ENCODE data around the gene UBL7.

The UBL7 gene

DNA sequence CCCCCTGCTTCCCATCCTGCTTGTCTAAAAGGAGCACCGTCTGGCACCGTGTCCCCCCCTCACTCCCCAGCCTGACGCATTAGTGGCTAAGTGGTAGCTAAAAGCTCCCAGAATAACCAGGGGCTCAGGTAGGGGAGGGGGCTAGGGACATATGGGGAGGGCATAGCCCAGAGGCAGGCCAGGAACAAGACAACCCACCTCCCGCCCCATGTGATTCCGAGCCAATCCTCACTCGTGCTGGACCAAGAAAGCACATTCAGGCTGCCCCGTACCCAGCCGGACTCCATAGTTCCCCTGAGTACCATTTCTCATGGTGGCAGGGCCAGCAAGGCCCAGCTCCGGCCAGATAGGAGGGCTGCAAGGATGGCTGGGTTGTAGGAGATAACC is 38.7 kb downstream of the UBL7 start:
- DNase-seq, result no peak

DNA sequence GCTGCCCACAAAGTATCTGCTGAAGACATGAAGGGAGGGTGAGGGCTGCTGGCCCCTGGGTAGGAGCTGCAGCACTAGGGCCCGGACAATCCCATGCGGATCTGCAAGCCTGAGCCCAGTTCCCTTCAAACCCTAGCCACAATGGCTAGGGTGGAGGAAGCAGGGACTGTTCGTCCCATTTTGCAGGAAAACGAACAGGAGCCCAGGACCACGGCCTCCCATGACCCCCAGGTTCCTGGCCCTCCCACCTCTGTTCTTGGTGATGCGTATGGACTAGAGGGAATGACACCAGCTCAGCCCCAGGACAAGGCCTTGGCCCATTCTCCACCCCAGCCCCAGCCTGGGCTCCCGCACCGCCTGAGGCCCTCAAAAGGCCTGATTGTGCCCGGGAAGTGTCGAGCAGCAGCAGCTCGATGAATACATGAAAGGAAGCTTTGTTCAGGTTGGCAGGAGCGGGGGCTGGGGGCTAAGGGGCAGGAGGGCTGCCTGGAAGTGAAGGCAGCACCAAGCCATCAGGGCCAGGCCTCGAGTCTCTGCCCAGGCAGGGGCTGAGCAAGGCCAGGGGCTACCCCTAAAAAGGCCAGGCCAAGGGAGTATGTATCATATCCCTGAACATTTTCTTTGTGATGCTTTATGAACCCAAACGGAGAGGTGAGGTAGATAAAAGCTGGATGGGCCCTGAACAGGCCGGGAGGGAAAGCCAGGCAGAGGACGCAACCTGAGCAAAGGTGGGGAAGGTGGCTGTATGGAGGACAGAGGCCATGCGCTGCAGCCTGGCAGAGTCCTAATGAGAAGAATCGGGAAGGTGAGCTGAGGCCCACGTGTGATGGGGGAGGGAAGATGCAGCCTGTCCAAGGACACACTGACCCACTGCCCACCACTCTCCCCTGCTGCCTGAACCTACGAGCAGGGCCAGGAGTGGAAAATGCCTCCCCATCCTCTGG is 39.4 kb downstream of the UBL7 start:
- DNase-seq, result no peak

DNA sequence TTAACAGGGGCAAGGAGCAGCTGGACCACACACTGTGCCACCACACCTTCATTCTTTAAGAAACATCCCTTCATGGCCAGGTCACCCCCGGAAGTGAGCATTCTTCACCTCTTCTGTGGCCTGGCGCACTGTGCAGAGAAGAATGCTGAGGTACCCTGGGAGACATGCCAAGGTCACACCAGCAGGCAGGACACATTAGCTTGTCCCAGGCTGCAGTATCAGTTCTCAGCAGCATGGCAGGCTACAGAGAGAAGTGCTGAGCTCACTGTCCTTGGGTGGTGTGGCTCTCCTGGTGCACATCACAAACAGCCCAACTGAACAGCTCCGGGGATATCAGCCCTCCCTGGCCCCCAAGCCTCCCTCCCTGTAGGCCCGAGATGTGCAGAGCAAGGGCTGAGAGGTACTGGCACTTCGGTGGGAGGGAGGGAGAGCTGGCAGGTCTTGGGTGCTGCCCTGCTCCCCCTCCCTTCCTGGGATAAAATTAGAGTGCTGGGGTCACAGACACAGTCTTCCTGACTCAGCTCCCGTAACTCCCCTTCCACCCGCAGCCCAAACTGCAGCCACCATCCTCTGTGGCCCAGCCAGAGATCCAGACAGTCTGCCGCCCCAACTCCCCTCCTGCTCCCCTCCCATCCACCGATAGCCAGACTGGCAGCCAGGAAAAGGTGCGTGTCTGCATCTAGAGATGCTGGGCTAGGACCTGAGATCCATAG is 40.6 kb downstream of the UBL7 start:
- DNase-seq, result no peak

DNA sequence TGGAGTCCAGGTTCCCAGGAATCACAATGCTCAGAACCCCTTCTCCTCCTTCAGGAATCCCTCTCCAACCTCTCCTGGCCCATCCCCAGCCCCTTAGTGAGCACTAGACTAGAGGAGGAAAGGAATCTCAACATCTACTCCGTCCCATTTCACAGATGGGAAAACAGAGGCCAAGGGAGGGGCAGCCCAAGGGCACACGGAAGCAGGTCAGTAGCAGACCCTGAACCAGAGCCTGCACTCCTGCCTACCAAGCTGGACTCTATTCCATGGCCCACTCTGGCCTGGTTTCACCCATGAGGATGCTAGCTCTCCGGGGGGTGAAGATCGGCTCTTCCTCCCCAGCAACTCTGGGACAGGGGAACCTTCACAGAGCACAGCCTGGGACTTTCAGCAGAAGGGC is 41.5 kb downstream of the UBL7 start:
- no peak for DNase-seq

DNA sequence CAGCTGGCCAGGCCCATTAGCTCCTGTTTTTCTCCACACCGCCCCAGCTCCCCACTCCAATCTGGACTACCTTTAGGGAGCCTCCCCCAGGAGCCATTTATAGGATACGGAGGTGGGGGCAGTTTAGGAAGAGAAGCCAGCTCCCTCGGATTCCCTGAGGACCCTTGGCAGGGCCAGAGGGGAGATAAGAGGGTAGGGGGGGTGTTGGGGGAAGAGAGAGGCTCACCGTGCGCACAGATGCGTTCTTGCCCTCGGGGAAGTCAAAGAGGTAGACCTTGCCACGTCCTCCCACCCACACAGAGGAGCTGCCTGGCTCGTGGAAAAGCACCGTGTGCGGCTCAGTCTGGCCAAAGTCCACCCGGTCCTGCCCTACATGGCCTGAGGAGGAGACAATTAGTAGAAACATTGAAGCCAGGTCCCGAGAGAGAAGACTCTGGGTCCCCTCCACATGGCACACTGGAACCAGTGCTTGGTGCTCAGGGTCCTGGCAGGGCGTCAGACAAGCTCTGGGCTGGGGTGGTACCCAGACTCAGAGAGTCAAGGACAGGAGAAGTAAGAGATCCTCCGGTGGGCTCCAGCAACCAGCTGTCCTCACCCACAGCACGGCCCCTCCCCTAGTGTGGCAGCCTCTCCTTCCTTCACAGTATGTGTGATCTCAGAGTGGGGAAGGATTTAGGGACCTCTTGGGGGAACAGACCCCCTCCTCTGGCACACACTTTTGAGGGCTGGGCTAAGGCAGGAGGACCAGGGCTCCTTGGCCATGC is 42.2 kb downstream of the UBL7 start:
- no peak for DNase-seq

DNA sequence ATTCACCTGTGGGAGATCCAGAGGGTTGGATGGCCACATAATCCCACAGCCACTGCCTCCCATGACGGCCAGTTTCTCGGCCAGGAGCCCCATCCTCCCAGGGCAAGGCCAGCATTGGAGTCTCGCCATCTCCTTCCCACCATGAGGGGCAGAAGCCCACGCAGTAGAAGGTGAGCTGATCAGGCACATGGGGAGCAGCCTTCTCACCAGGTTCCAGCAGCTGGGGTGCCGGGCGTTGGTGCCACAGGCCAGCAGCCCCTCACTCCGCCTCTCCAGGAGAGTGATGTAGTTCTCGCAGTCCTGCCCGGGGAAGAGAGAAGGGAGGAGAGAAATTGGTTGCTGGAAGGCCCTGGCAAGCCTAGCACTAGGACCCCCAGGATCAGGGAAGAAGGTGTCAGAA is 43.3 kb downstream of the UBL7 start:
- no peak for DNase-seq

DNA sequence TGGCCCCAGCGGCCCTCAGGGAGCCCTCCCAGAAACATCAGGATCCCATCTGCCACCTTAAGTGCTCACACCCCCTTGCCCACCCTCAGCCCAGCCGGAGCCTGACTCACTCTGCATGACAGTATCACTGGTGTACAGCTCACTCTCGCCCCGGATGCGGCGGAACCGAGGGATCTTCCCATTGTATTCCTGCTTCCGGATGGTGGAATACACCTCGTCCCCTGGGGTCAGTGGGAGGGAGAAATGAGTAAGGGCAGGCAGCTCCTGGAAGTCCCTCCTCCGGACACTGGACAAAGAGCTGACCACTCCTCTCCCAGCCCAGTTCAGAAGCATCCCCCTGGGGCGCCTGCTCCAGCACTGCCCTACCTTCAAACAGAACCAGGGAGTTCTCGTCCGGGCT is 43.7 kb downstream of the UBL7 start:
- DNase-seq, result no peak

DNA sequence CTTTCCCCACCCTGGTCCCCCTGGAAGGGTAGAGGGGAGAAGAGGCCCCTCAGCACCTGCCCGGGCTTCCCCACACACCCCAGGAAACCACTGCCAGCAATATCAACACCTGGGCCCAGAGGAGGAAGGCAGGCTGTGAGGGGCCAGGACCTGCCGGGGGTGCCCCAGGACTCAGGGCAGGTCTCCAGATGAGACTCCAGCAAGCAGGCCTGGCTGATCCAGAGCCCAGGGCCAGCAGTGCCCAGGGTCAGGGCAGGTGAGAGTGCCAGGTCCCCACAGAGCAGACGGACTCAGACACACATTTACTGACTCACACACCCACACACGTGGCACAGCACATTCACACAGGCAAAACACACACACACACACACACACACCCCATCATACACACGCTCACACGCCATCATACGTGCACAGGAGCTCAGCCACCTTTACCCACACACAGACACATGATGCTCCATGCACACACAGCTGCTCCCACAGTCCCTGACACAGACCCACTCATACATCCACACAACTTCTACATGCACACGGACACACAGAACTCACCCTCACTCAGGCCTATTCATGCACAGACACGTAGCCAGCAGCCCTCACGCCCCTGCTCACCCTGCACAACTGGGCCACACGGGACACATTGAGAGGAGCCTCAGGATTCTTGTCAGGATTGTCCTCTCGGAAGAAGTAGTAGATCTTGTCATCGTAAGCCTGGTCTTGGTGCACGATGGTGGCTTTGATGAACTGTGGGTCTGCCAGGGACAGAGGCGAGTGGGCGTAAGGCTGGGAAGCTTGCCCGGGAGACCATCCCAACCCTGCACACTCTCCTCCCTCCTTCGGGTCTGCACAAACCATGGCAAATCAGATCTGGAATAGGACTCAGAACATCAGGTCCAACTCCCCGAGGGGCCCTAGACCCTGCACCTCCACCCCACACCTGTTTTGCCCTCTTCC is 44.7 kb downstream of the UBL7 start:
- no peak for DNase-seq

DNA sequence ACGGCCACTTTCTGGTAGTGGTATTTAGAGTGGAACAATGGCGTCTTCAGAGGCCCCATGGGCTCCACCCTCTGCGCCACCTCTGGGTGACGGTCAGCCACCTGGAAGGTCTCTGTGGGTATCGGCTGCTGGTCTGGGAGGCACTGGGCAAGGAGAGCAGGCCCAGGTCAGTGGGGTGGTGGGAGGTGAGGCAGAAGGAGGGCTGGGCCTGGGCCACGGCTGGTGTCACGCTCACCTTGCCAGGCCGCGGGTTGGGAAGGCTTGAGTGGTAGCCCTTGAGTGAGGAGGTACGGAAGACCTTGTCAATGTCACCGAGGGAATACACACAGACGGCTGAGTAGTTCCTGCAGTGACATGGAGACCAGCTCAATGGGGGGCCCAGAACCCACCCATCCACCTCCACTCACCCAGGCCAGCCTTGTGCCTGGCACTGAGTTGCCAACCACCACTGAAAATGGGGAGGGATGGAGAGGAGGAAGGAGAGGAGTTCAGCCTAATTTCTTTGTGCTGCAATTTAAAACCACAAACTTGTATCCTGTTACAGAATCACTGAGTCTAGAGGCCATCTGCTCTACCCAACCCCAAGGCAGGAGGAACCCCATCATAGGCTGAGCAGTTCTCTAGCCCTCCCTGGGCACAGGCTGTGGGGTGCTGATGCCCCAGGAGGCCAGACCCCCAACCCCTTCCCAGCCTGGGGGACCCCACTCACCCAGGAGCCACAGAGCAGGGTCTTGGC is 46.2 kb downstream of the UBL7 start:
- no peak for DNase-seq

DNA sequence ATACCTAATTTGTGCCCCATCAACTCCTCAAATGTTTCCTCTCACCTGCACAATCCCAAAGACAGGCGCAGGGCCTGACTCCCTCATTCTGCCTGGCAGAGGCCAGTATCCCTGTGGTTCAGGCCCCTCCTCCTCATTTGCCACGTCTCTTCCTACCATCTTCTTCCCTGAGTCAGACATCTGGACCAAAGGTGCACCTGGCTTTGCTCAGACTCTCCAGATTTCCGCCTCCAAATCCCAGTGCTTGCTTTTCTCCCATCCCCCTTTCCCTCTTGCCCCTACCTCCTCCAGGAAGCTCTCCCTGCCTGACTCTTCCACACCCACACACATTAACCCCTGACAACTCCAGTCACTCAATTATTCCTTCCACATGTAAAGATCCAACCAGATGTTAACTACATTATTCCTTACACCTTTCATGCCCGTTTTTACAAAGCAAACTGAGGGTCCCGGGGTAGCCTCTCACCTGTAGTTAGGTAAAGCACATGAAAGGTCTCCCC is 46.8 kb downstream of the UBL7 start:
- DNase-seq, result no peak

DNA sequence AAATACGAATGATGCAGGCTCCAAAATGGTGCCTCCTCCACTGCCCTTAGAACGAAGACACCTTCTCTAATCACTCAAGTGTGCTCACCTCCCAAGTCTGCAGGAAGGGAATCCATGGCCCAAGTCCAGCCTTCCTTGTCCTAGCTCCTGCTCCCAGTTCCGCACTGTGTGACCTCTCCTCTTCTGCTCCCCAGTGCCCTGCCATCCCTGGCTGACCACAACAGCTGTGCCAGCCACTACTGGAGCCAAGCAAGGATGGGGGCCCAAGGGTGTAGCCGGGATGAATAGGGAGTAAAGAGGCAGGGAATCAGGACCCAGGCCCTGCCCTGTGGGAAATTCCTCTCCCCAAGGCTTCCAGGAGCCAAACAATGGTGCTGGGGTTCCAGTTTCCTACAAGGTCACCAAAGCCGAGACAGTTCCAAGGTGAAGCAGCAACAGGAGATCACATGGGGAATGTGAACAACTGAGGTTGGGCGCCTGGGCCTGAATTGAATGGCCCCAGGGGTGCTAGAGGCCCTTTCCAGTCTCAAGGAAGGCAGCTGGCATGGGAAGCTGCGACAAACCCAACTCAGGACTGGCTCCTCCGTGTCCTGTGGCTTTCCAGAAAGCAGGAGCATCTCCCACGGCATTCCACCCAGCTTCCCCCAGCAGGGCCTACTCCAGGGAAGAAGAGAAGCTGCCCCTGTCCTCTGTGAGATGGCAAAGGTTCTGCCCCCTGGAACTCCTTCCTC is 47.4 kb downstream of the UBL7 start:
- DNase-seq, result no peak

DNA sequence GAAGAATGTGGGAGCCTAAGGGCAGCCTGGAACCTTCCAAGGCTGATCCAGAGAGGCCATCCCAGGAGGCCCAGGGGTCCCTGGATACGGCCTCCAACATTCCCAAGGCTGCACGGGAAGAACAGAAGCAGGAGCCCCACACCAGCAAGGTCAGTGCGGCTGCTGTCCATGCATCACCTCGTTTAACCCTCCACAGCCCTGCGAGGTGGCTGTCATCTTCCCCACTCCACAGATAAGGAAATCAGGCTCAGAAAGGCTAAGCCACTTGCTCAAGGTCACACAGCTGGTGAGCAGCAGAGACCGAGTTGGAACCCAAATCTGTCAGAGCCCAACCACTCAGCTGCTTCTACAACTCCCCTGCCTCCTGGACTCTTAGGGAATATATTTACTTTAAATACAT is 48.8 kb downstream of the UBL7 start:
- no peak for DNase-seq

DNA sequence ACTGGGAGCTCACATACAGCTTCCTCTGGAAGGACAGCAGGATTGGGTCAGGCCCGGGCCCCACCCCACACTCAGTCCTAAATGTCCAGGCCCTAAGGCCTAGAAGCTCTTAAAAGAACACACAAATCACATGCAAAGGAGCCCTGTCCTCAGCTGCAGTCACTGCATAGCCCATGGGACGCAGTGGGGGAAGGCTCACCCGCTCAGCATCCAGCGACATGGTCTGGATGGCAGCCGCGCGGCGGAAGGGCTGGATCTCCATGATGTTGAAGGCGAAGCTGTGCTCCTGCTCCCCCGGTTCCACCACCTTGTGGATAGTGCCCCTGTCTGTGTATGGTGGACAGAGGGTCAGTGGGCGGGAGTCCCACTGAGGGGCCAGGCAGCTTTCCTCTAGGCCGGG is 49.3 kb downstream of the UBL7 start:
- DNase-seq, result no peak

DNA sequence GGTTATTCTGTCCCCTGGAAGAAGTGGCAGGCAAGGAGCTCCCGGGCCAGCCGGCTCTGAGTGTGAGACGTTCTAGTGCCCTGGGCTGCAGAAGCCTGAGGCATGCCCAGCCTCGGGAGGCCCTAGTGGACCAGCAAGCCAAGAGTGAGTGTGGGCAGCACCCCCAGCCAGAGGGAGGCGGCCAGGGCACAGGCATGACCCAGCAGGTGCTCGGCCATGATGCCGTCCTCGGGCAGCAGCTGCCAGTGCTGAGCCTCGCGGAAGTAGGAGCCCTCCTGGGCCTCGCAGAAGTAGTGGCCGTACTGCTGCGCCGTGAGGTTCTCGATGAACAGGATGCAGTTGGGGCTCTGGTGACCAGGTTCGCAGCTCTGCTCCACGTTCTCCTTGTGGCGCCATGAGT is 50.5 kb downstream of the UBL7 start:
- no peak for DNase-seq

DNA sequence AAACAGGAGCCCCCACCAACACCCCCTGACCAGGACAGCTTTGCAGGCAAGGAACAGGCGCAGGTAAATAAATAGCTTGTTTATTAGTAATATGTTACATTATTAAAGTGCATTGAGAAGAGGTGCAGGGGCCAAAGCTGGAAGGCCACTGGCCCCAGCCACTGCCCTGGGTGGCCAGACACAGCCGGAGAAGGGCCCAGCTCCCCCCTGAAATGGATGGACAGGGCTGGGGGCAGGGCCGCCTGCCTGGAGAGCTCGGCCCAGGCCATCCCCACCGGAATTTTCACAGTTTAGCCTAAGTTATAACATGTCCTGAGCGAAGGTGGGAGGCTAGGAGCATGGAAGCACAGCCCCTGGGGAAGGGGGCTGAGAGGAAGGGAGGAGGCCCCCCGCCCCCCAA is 51.7 kb downstream of the UBL7 start:
- no peak for DNase-seq

DNA sequence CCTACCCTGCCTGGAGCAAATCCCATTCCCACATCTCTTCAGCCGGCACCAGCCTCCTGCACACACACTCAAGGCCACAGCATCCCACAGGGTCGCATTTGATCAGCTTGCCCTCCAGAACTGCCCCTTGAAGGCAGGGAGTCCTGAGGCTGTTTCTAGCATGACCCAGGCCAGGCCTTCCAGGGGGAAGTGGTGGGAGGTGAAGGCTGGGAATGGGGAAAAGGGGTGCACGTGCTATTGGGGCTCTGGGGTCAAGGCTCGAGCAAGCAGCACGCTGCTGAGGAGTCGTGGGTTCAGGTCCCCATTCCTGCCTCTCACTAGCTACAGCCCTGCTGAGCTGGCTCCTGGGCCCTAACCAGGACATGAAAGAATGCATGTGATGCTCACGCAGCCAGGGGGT is 52.1 kb downstream of the UBL7 start:
- no peak for DNase-seq

DNA sequence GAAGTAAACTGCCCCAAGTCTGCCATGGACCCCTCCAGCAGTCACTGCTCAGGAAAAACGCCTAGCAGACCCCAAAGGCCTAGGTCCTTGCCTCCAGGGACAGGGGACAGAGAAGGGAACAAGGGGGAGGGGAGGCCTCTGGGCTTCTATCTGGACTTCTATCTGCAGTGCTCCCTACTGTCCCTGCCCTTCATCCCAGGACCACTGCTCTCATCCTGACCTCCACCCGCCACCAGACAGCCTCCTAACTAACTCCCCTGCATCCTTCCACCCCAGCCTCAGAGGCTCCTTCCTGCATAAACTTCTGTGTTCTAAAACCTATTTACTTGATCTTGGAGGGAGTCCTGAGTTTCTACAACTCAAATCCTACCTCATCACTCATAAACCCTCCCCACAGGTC is 52.6 kb downstream of the UBL7 start:
- DNase-seq, result no peak

DNA sequence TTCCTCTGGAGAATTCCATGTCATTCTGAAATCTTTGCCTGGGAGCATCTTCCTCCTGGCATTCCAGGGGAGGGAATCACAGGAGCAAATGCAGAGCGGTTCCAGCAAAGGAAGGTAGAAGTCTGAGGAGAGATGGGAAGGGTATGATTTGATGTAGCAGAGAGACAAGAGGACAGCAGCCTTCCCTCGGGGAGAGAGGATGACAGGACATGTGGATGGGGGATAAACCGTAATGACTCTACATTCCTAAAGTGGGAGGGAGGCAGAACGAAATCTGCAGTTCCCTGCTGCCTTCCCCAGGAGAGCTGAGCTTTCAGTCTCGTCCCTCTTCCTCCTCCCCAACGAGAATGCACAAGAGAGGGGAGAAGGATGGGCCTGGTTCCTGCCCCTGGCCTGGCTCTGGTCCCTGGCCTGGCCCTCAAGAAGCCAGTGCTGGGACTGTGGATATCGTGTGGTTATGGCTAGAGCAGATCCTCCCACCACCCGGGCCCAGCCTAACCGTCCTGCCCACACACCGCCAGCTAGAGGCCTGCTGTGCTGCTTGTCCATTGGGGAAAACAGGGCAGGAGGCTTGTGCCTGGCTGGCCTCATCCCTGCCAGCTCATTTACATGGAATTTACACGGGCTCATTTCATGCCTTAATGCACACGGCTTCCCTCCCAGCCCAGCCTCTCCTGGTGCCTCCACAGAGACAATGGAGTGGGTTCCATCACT is 53.8 kb downstream of the UBL7 start:
- DNase-seq, result no peak

DNA sequence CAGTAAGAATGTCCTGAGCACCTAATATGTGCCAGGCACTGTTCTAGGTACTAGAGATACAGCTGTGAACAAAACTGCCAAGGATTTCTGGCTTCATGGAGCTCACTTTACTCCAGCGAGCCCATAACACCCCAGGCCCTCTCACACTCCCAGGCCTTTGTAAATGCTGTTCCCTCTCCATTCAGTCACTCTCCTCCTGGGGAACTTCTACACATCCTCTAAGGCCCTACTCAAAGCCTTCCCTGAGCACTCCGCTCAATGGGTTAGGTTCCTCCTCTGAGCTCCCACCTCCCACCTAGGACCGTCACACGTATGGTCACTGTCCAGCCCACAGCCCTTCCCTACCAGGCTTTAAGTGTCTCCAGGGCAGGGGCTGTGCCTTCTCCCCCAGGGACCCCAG is 54.4 kb downstream of the UBL7 start:
- DNase-seq, result no peak

DNA sequence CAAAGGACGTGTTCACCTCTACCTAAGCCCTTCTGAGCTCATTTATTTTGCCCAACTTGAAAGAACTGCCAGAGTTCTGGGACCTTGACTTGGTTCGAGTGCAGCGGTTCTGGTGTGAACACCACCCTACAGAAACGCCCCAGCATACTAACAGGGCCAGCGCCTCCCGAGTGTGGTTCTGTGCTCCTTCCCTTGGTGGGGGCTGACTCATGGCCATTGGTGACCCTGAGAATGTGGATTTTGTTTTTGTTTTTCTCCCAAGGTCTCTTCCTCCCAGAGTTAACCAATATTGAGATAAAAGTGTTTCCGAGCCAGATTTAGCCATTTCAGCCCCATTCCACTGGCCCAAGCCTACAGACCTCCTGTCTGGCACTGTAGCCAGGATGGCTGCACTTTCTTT is 55.1 kb downstream of the UBL7 start:
- no peak for DNase-seq

All from effector CD4-positive, alpha-beta T cell (primary cell).